Hypothalamus (tissue), 51 donors: Measurements from ENCODE around the gene ZNRF1.

Source experiments
- DNase-seq, 51 donors: peaks; one replicate each; lab custom pipeline; 2025; lab: John Stamatoyannopoulos, UW

The ZNRF1 gene

GRCh38 chr16:75058806-75059205 lies 60.0 kb downstream of the ZNRF1 start:
- no peak for DNase-seq

- DNase-seq, result no peak
Measured at GRCh38 chr16:75059411-75059810, 60.6 kb downstream of the ZNRF1 start.

- DNase-seq, result no peak
Measured at GRCh38 chr16:75060723-75061122, 61.9 kb downstream of the ZNRF1 start.

GRCh38 chr16:75061669-75062068 lies 62.8 kb downstream of the ZNRF1 start:
- no peak for DNase-seq

- DNase-seq, result peak in 1 of 51 donors; percentile 2
Measured at GRCh38 chr16:75062135-75062975, 63.5 kb downstream of the ZNRF1 start.

GRCh38 chr16:75062976-75063346 lies 64.1 kb downstream of the ZNRF1 start:
- DNase-seq, result no peak

- DNase-seq, result no peak
Measured at GRCh38 chr16:75063549-75064088, 64.8 kb downstream of the ZNRF1 start.

GRCh38 chr16:75064403-75065148 lies 65.8 kb downstream of the ZNRF1 start:
- no peak for DNase-seq

GRCh38 chr16:75065149-75065505 lies 66.3 kb downstream of the ZNRF1 start:
- no peak for DNase-seq

- DNase-seq, result no peak
Measured at GRCh38 chr16:75065521-75066149, 66.8 kb downstream of the ZNRF1 start.

GRCh38 chr16:75066861-75067447 lies 68.1 kb downstream of the ZNRF1 start:
- no peak for DNase-seq

GRCh38 chr16:75068085-75069031 lies 69.5 kb downstream of the ZNRF1 start:
- no peak for DNase-seq

- DNase-seq, result peak in 23 of 51 donors; percentile 4 to 62 (median 22)
Measured at GRCh38 chr16:75070012-75070841, 71.4 kb downstream of the ZNRF1 start.

- no peak for DNase-seq
Measured at GRCh38 chr16:75071621-75072020, 72.8 kb downstream of the ZNRF1 start.

GRCh38 chr16:75072239-75072947 lies 73.6 kb downstream of the ZNRF1 start:
- DNase-seq, result no peak

- no peak for DNase-seq
Measured at GRCh38 chr16:75073545-75074303, 74.9 kb downstream of the ZNRF1 start.

GRCh38 chr16:75074304-75074793 lies 75.5 kb downstream of the ZNRF1 start:
- DNase-seq, result no peak
